ENCODE measurements around the gene NTHL1. TPM values are rescaled to one million over a fixed set of nuclear protein-coding genes. Genes with fewer than 3 reads are reported as not detected.

Gene NTHL1
- total RNA-seq, 2 donors from 2014 or later, result 6.7 to 6.8 TPM

- DNase-seq (no peak), ATAC-seq (no peak)
- H3K36me3 Mint-ChIP-seq (ENCODE audit: low read depth), result no peaks in the 10 kb centered on the region
- H3K27ac Mint-ChIP-seq, result no peak overlapping the region
- no peak overlapping the region for H3K4me3 Mint-ChIP-seq
- no peaks in the 10 kb centered on the region for H3K27me3 Mint-ChIP-seq
- H3K9me3 ChIP-seq (ENCODE audit: control insufficient read depth, low read length, poor library complexity, severe bottlenecking), result no peaks in the 10 kb centered on the region
- H3K4me1 Mint-ChIP-seq, result peaks cover 6% of the 10 kb centered on the region
These were observed 7.1 kb upstream of the NTHL1 start for GRCh38 chr16:2054543-2055245.

GRCh38 chr16:2053897-2054296, 6.3 kb upstream of the NTHL1 start:
- Mint-ChIP-seq H3K27me3 (no peaks in the 10 kb centered on the region), H3K4me3 (no peak overlapping the region), H3K36me3 (ENCODE audit: low read depth) (no peaks in the 10 kb centered on the region), H3K4me1 (peaks cover 6% of the 10 kb centered on the region), H3K27ac (no peak overlapping the region)
- ATAC-seq (no peak), DNase-seq (no peak)
- H3K9me3 ChIP-seq (ENCODE audit: control insufficient read depth, low read length, poor library complexity, severe bottlenecking), result no peaks in the 10 kb centered on the region

GRCh38 chr16:2053211-2053610, 5.6 kb upstream of the NTHL1 start:
- DNase-seq (no peak), ATAC-seq (no peak)
- no peaks in the 10 kb centered on the region for H3K36me3 Mint-ChIP-seq (ENCODE audit: low read depth)
- H3K27ac Mint-ChIP-seq, result no peak overlapping the region
- peaks cover 9% of the 10 kb centered on the region for H3K4me1 Mint-ChIP-seq
- H3K9me3 ChIP-seq (ENCODE audit: control insufficient read depth, low read length, poor library complexity, severe bottlenecking), result no peaks in the 10 kb centered on the region
- H3K4me3 Mint-ChIP-seq, result no peak overlapping the region
- H3K27me3 Mint-ChIP-seq, result no peaks in the 10 kb centered on the region

- Mint-ChIP-seq H3K4me3 (peak overlapping the region; percentile 92), H3K27me3 (no peaks in the 10 kb centered on the region), H3K36me3 (ENCODE audit: low read depth) (no peaks in the 10 kb centered on the region), H3K4me1 (peaks cover 12% of the 10 kb centered on the region), H3K27ac (peak overlapping the region; percentile 69)
- no peaks in the 10 kb centered on the region for H3K9me3 ChIP-seq (ENCODE audit: control insufficient read depth, low read length, poor library complexity, severe bottlenecking)
- peak in 1 of 3 donors; percentile 18 for DNase-seq
- ATAC-seq, result no peak
These were observed 496 bp upstream of the NTHL1 start for GRCh38 chr16:2048116-2048543.

- Mint-ChIP-seq H3K27ac (peak overlapping the region; percentile 69), H3K27me3 (no peaks in the 10 kb centered on the region), H3K4me3 (peak overlapping the region; percentile 92), H3K36me3 (ENCODE audit: low read depth) (no peaks in the 10 kb centered on the region), H3K4me1 (peaks cover 9% of the 10 kb centered on the region)
- ATAC-seq, result no peak
- DNase-seq, result no peak
- no peaks in the 10 kb centered on the region for H3K9me3 ChIP-seq (ENCODE audit: control insufficient read depth, low read length, poor library complexity, severe bottlenecking)
These were observed 723 bp downstream of the NTHL1 start for GRCh38 chr16:2046893-2047329.

GRCh38 chr16:2045965-2046892, 1.4 kb downstream of the NTHL1 start:
- H3K9me3 ChIP-seq (ENCODE audit: control insufficient read depth, low read length, poor library complexity, severe bottlenecking), result no peaks in the 10 kb centered on the region
- Mint-ChIP-seq H3K36me3 (ENCODE audit: low read depth) (no peaks in the 10 kb centered on the region), H3K4me3 (peak overlapping the region; percentile 92), H3K27ac (no peak overlapping the region), H3K27me3 (no peaks in the 10 kb centered on the region), H3K4me1 (peaks cover 9% of the 10 kb centered on the region)
- ATAC-seq, result no peak
- DNase-seq, result no peak

GRCh38 chr16:2044541-2044940, 3.1 kb downstream of the NTHL1 start:
- DNase-seq (no peak), ATAC-seq (no peak)
- Mint-ChIP-seq H3K27ac (no peak overlapping the region), H3K36me3 (ENCODE audit: low read depth) (no peaks in the 10 kb centered on the region), H3K4me3 (no peak overlapping the region), H3K4me1 (peaks cover 9% of the 10 kb centered on the region), H3K27me3 (no peaks in the 10 kb centered on the region)
- H3K9me3 ChIP-seq (ENCODE audit: control insufficient read depth, low read length, poor library complexity, severe bottlenecking), result no peaks in the 10 kb centered on the region

GRCh38 chr16:2043667-2044451, 3.8 kb downstream of the NTHL1 start:
- Mint-ChIP-seq H3K27me3 (no peaks in the 10 kb centered on the region), H3K4me1 (peaks cover 9% of the 10 kb centered on the region), H3K27ac (no peak overlapping the region), H3K36me3 (ENCODE audit: low read depth) (no peaks in the 10 kb centered on the region), H3K4me3 (no peak overlapping the region)
- H3K9me3 ChIP-seq (ENCODE audit: control insufficient read depth, low read length, poor library complexity, severe bottlenecking), result no peaks in the 10 kb centered on the region
- ATAC-seq (no peak), DNase-seq (no peak)

- Mint-ChIP-seq H3K36me3 (ENCODE audit: low read depth) (no peaks in the 10 kb centered on the region), H3K27ac (no peak overlapping the region), H3K4me3 (peak overlapping the region; percentile 52), H3K4me1 (peaks cover 6% of the 10 kb centered on the region), H3K27me3 (no peaks in the 10 kb centered on the region)
- no peaks in the 10 kb centered on the region for H3K9me3 ChIP-seq (ENCODE audit: control insufficient read depth, low read length, poor library complexity, severe bottlenecking)
- DNase-seq (no peak), ATAC-seq (no peak)
These were observed 4.5 kb downstream of the NTHL1 start for GRCh38 chr16:2042986-2043666.

GRCh38 chr16:2042171-2042985, 5.3 kb downstream of the NTHL1 start:
- Mint-ChIP-seq H3K4me1 (peaks cover 6% of the 10 kb centered on the region), H3K4me3 (peak overlapping the region; percentile 52), H3K27me3 (no peaks in the 10 kb centered on the region), H3K36me3 (ENCODE audit: low read depth) (no peaks in the 10 kb centered on the region), H3K27ac (no peak overlapping the region)
- ATAC-seq (no peak), DNase-seq (no peak)
- no peaks in the 10 kb centered on the region for H3K9me3 ChIP-seq (ENCODE audit: control insufficient read depth, low read length, poor library complexity, severe bottlenecking)

- Mint-ChIP-seq H3K27ac (no peak overlapping the region), H3K4me1 (no peaks in the 10 kb centered on the region), H3K27me3 (no peaks in the 10 kb centered on the region), H3K36me3 (ENCODE audit: low read depth) (no peaks in the 10 kb centered on the region), H3K4me3 (no peak overlapping the region)
- no peak for ATAC-seq
- H3K9me3 ChIP-seq (ENCODE audit: control insufficient read depth, low read length, poor library complexity, severe bottlenecking), result no peaks in the 10 kb centered on the region
- no peak for DNase-seq
These were observed 6.7 kb downstream of the NTHL1 start for GRCh38 chr16:2040787-2041522.
